Smooth muscle cell (in vitro differentiated cells): ENCODE measurements around the gene TNPO2. TPM values are rescaled to one million over a fixed set of nuclear protein-coding genes. Genes with fewer than 3 reads are reported as not detected.
A peak's percentile ranks its signal among the peaks of the same experiment; 100 is the strongest.

Experiments
- DNase-seq: peaks from one replicate; lab custom pipeline; 2025; ENCODE audit not compliant: unreplicated experiment; lab: John Stamatoyannopoulos, UW
- H2AFZ ChIP-seq: fragments of 200-600 bp; sonication (generic); 2 replicates; pipeline ENCODE4 v1.6.0; 2016; ENCODE audit warnings: antibody characterized with exemption, low read depth, mild to moderate bottlenecking
- H3F3A ChIP-seq: fragments of 200-600 bp; sonication (generic); 2 replicates; pipeline ENCODE4 v1.6.0; 2017; ENCODE audit warnings: antibody characterized with exemption, low read depth
- H3K27ac ChIP-seq: fragments of 200-600 bp; sonication (generic); 2 replicates; pipeline ENCODE4 v1.5.1; 2016; ENCODE audit warnings: low read depth, mild to moderate bottlenecking
- H3K27me3 ChIP-seq: fragments of 200-600 bp; sonication (generic); 2 replicates; pipeline ENCODE4 v1.6.1; 2016; ENCODE audit warnings: low read depth, mild to moderate bottlenecking
- H3K36me3 ChIP-seq: fragments of 200-600 bp; sonication (generic); 2 replicates; pipeline ENCODE4 v1.5.1; 2016; ENCODE audit warnings: low read depth
- H3K4me1 ChIP-seq: fragments of 200-600 bp; sonication (generic); 2 replicates; pipeline ENCODE4 v1.5.1; 2016; ENCODE audit warnings: low read depth
- H3K4me2 ChIP-seq: fragments of 200-600 bp; sonication (generic); 2 replicates; pipeline ENCODE4 v1.6.0; 2016; ENCODE audit warnings: mild to moderate bottlenecking
- H3K4me3 ChIP-seq: fragments of 200-600 bp; sonication (generic); 2 replicates; pipeline ENCODE4 v1.5.1; 2016; ENCODE audit warnings: mild to moderate bottlenecking
- H3K79me2 ChIP-seq: fragments of 200-600 bp; sonication (generic); 2 replicates; pipeline ENCODE4 v1.6.0; 2016; ENCODE audit warnings: low read depth, mild to moderate bottlenecking
- H3K9ac ChIP-seq: fragments of 200-600 bp; sonication (generic); 2 replicates; pipeline ENCODE4 v1.6.0; 2016; ENCODE audit warnings: low read depth
- H3K9me3 ChIP-seq: fragments of 200-600 bp; sonication (generic); replicated peaks from 2 replicates; pipeline ENCODE4 v1.5.1; 2016; ENCODE audit warnings: low read depth
- H4K20me1 ChIP-seq: fragments of 200-600 bp; sonication (generic); 2 replicates; pipeline ENCODE4 v1.6.0; 2016; ENCODE audit warnings: low read depth
- WGBS: methylation state at CpG from one replicate; pipeline ENCODE4 v1.1.7; 2016; ENCODE audit warnings: low lambda C conversion rate; 5-methylcytosine and 5-hydroxymethylcytosine counted together
- polyA plus RNA-seq: library from polyadenylated mRNA; unstranded; fragments of >200 nt; fragmentation: Nextera tagmentation; extraction: Ambion mirVana; gene quantifications from 2 replicates; pipeline ENCODE4 v1.2.1, GENCODE V29; 2016
- total RNA-seq: library from RNA; depleted of rRNA; stranded (reverse); fragments of >200 nt; gene quantifications from 2 replicates; pipeline ENCODE4 v1.2.3, GENCODE V29; 2014
- TF ChIP-seq, protein P1 (sequence below): fragments of 200-600 bp; sonication (generic); IDR thresholded peaks from 2 replicates; pipeline ENCODE4 v1.5.1; 2017; ENCODE audit warnings: borderline replicate concordance, mild to moderate bottlenecking, antibody characterized with exemption; ENCODE audit not compliant: insufficient read depth, poor library complexity, severe bottlenecking

The TNPO2 gene
- total and polyA plus RNA-seq, 2 experiments from 2014 or later = 8.7 to 45.4 TPM

DNA sequence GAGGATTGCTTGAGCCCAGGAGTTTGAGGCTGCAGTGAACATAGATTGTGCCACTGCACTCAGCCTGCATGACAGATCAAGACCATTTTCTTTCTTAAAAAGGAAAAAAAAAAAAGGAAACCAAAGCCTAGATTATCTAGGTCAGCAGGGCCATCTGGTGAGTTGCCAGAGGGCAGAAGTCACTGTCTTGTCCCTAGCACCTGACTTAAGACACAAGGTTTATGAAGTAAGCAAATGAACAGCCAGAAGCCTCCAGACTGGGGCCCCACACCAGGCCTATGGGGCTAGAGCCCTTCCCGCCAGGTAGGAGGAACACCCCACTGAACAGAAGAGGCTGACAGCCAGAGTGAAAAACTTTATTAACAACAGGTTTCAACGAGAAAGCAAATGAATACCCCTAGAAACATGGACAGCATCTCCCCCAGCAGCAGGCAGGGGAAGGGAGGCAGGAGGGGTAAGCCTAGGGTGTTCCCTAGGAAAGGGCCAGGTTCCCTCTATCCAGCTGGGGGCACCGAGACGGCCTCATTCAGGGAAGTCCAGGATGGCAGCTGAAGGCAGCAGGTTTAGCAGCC is 55.9 kb downstream of the TNPO2 start:
- H3K9ac ChIP-seq = peak overlapping the region; percentile 93
- peak overlapping the region; percentile 99 for H3K4me2 ChIP-seq
- peaks cover 13% of the 10 kb centered on the region for H3K4me1 ChIP-seq
- H3K4me3 ChIP-seq = peak overlapping the region; percentile 90
- no peaks in the 10 kb centered on the region for H3K36me3 ChIP-seq
- no peaks in the 10 kb centered on the region for H3K9me3 ChIP-seq
- H3K27me3 ChIP-seq = no peaks in the 10 kb centered on the region
- WGBS = 93% methylated on average over 4 of the region's 4 CpGs
- H3K79me2 ChIP-seq = peaks cover 30% of the 10 kb centered on the region
- no peak overlapping the region for H2AFZ ChIP-seq
- DNase-seq = no peak
- no peaks in the 10 kb centered on the region for H4K20me1 ChIP-seq
- TF ChIP-seq, protein P1, sequence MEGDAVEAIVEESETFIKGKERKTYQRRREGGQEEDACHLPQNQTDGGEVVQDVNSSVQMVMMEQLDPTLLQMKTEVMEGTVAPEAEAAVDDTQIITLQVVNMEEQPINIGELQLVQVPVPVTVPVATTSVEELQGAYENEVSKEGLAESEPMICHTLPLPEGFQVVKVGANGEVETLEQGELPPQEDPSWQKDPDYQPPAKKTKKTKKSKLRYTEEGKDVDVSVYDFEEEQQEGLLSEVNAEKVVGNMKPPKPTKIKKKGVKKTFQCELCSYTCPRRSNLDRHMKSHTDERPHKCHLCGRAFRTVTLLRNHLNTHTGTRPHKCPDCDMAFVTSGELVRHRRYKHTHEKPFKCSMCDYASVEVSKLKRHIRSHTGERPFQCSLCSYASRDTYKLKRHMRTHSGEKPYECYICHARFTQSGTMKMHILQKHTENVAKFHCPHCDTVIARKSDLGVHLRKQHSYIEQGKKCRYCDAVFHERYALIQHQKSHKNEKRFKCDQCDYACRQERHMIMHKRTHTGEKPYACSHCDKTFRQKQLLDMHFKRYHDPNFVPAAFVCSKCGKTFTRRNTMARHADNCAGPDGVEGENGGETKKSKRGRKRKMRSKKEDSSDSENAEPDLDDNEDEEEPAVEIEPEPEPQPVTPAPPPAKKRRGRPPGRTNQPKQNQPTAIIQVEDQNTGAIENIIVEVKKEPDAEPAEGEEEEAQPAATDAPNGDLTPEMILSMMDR = no peak
- peak overlapping the region; percentile 83 for H3K27ac ChIP-seq
- no peaks in the 10 kb centered on the region for H3F3A ChIP-seq

DNA sequence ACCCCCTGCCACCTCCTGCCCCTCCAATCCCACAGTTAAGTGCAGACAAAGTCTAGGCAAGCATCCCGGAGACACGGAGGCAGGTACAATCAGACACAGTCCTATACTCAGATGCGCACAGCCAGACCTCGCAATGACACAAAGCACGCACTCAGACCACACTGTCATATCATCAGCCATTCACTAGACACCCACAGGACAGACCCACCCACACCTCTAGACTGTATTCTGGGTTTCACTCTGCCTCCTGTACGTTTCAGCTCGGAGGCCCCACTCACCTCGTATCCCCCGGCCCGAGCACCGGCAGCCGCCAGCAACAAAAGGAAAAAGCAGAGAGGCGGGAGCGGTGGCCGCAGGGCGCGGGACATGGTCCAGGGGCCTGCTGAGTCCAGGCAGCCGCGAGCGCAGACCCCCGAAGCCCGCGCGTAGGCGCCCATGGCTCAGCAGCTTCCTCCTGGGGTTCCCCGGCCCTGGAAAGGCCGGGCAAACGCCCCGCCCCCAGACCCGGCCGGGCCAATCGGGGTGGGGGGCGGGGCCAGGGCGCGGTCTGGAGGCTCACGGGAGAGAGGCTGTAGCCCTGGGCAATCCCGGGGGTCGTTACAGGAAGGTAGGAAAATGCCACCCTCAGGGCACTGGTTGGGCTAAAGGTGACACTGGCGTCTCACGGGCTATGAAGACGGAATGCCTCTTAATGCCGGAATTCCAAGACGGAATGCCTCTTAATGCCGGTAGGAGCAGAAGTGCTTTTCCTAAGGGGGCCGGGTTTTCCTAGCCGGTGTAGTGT is 57.3 kb downstream of the TNPO2 start, which contains the start of the genes MAN2B1 and WDR83:
Gene MAN2B1 (minus strand): TSS at position 478 of the 784 bp plus-strand sequence. CDS start 41 bp downstream, at position 437.
Gene WDR83 (plus strand): TSS at position 543 of the 784 bp plus-strand sequence. CDS start 2,984 bp downstream, outside the sequence.
- Histone ChIP-seq H3F3A (no peaks in the 10 kb centered on the region), H4K20me1 (no peaks in the 10 kb centered on the region), H3K9ac (peak within 1 kb of the TSS; percentile 93), H3K36me3 (no peaks in the 10 kb centered on the region), H3K79me2 (peaks cover 30% of the 10 kb centered on the region), H3K4me2 (peak within 1 kb of the TSS; percentile 99), H3K9me3 (no peaks in the 10 kb centered on the region), H3K27ac (peak within 1 kb of the TSS; percentile 83), H3K27me3 (no peaks in the 10 kb centered on the region), H3K4me3 (peak within 1 kb of the TSS; percentile 90), H3K4me1 (peaks cover 13% of the 10 kb centered on the region), H2AFZ (peak within 1 kb of the TSS; percentile 71)
- 4% methylated on average over 45 of the region's 46 CpGs for WGBS
- TF ChIP-seq, protein P1 = no peak
- peak; percentile 54 for DNase-seq

DNA sequence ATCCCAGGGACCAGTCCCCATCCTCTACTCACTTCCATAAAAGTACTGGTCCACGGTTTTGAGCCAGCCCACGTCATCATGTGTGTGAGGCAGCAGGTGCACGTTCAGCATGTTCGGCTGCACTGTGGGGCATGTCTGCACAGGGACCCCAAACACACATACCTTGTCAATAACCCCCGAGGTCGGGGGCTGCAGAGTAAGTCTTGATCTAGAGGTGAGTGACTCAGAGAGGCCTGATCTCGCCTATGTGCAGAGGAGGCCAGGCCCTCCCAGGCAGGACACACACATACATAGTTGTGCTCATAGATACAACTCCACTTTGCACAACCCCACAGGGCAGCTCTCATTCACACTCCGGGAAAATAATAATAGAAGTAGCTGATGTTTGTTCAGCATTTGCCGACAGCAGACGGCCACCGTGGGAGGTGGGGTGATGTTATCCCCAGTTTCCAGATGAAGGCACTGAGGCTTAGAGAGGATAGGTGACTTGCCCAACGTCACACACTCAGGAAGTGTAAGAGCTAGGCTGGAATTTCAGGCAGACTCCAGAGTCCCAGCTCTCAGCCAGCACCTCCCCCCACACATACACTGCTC is 58.0 kb downstream of the TNPO2 start:
- Histone ChIP-seq H3K79me2 (peaks cover 30% of the 10 kb centered on the region), H2AFZ (no peak overlapping the region), H3K36me3 (peaks cover 4% of the 10 kb centered on the region), H3K9me3 (no peaks in the 10 kb centered on the region), H3K27me3 (no peaks in the 10 kb centered on the region), H4K20me1 (no peaks in the 10 kb centered on the region), H3F3A (no peaks in the 10 kb centered on the region), H3K4me2 (peak overlapping the region; percentile 99), H3K27ac (peak overlapping the region; percentile 83), H3K4me1 (peaks cover 13% of the 10 kb centered on the region), H3K9ac (peak overlapping the region; percentile 93), H3K4me3 (peak overlapping the region; percentile 90)
- TF ChIP-seq, protein P1 = no peak
- 81% methylated on average over 12 of the region's 12 CpGs for WGBS
- DNase-seq = no peak
